Stimulated activated CD8-positive, alpha-beta memory T cell treated with anti-CD3 and anti-CD28 coated beads, Interleukin-15, amount 100 ng/mL, for 24 hours (primary cell): Measurements from ENCODE around the gene MYBBP1A.

Experiments used
- DNase-seq: peaks from one replicate; pipeline ENCODE4 v3.0.0-alpha.2; 2020; ENCODE audit warnings: low read depth

MYBBP1A gene

DNA sequence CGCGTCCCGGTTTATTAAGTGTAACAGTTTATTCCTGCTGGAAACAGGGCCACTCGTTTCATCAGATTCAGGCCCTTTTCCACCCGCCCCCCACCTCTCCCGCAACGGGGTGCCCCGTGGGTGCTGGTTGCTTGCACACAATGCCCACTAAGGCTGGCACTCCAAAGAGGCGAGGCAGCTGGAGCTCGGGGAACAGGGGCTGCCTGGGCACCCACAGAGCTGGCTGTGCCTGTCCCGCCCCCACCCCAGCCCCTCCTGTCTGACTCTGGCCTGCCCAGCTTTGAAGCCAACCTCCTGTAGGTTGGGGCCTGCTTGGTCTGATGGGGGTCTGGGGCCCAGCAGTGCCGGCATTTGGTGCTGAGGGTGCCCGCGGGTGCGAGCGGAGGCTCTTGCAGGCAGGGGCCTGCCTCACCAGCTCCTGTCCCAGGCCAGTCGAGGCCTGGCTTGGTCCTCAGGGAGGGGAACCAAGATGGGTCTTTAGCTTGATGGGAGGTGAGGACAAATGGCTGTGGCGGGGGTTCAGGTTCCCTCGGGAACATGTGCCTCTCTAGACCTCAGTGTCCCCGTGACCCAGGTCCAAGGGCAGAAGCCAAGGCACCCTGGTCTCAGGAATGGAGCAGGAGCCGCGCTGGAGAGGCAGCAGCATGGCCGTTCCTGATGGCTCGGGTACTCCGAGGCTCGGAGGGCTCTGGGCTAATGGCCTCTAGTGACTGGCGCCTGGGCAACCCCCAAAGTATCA is 20.1 kb downstream of the MYBBP1A start:
- no peak for DNase-seq

DNA sequence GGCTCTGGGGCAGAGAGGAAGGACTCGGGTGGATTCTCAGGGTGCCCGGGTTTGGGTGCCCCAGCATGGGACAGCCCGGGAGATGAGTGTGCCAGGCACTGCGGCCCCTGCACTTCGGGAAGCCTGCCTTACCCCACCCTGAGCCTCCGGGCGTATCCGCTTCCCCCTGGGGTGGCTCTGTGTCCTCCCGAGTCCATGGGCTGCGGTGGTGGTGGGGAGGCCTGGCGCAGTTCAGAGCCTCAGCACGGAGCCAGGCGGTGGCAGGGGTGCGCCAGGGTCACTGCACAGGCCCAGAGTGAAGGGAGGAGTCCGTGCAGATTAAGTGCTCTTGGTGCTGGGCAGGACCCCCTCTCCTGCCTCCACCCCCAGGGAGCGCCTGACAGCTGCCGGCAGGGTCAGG is 20.7 kb downstream of the MYBBP1A start:
- DNase-seq, result no peak

DNA sequence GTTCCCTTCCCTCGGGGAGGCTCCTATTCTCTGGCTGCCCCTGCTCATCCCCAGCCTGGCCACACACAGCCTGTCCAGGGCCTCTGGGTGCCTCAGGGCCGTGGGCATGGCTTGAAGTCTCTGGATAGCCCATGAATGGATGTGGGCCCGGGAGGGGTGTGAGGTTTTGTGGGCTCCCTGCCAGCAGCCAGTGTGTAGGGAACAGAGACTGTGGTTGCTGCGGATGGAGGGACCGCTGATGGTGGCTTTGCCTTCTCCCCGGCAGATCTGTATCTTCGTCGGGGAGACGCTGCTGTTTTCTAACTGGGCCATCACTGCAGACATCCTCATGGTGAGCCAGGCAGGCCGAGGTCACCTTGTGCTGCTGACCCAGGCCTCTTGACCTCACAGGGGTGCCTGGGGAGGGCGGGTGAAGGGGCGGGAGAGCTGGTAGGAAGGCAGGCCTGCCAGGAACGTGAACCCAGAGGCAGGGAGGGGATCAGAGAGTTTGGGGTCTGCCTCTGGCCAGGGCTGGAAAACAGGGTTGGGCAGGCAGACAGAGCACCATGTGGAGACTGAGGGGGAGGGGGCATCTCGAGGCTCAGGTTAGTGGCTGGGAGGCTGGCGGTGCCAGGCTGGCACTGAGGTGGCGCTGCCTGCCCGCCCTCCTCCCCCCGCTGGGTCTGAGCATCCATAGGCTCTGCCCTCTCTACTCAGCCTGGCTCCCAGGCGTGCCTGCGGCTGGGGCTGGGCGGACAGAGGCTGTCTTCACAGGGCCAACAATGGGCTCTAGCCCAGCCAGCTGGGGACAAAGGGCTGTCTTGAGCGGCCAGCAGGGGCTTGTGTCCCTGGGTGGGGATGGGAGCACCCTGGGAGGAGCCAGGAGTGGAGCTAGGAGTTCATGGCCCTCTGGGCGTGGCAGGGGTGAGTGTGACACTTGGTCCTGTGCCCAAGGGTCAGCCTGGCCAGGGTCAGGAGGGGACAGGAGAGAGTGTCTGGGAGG is 21.4 kb downstream of the MYBBP1A start:
- no peak for DNase-seq

DNA sequence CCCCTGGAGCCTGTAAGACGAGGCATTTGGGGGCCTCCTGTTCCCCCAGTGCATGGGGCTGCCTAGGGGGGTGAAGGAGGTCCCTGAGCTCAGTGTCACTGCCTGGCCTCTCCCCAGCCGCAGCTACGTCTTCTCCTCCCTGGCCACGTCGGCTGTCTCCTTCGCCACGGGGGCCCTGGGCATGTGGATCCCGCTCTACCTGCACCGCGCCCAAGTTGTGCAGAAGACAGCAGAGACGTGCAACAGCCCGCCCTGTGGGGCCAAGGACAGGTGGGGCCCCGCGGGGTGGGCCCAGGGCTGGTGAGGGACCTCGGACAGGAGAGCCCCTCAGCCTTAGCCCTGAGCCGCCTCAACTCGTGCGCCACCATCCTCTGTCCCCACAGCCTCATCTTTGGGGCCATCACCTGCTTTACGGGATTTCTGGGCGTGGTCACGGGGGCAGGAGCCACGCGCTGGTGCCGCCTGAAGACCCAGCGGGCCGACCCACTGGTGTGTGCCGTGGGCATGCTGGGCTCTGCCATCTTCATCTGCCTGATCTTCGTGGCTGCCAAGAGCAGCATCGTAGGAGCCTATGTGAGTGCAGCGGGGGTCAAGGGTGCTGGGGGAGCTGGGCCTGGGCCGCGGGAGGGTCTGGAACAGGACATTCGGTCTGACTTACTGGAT is 22.2 kb downstream of the MYBBP1A start:
- no peak for DNase-seq

DNA sequence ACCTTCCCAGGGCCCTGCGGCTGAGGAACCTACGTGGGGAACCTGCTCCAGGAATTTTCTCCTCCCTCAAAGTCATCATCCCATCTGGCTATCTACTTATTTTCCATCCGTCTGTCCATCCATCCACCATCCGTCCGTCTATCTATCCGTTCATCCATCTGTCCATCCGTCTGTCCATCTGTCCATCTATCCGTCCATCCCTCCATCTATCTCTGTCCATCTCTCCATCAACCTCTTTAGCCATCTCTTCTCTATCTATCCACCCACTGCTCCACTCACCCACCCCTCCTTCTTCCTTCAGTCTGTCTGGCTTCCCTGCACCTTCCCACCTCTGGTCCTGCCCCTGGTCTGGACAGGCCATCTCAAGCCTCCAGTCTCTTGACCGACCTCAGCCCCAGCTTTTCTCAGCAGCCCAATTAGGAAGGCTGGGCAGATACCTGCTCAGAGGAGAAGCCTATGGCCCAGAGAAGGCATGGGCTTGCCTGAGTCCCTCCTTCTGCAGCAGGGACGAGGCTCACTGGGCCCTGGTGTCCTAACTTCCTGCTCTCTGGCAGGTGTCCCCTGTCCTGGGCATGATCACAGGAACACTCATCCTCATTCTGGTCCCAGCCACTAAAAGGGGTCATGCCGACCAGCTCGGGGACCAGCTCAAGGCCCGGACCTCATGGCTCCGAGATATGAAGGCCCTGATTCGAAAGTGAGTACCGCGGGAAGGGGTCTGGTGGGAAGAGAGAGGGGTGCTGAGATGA is 23.0 kb downstream of the MYBBP1A start:
- DNase-seq, result no peak

DNA sequence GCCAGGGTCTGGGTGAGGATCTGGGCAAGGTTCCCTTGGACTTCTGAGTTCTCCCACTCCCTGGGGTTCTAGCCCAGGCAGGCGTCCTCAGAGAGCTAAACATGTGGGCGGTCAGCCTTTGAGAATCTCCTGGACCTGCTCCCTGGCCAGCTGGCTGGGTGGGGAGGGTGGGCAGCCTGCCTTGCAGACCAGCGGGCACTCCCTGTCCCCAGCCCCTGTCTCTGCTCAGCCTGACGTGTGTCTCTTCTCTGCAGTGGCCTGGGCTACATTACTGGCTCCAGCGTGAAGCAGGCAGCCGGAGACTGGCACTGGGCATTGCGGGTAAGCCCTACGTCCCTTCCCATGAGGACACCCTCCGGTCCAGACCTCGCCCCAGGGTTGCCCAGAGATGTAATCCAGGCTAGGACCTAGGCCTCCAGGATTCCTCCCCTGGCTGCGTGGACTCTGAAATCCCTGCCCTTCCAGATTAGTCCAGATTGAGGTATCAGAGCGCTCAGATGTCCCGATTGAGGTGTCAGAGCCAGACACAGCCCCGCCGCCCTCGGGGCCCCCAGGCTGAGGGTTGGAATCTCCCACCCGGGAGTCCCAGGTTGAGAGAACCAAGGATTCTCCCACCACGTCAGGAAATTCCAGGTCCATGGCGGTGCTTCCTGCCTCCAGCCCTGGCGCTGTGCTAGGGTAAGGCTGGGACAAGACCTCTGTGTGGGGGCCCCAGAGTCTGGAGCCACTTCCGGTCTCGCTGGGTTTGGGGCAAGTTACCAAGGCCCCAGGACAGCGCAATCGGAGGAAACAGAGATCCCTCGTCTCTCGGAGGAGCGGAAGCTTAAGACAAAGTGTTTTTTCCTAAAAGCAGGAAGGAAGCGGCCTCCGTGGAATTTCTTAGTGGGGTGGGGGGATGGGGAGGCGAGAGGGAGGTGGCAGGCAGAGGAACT is 24.1 kb downstream of the MYBBP1A start:
- no peak for DNase-seq

DNA sequence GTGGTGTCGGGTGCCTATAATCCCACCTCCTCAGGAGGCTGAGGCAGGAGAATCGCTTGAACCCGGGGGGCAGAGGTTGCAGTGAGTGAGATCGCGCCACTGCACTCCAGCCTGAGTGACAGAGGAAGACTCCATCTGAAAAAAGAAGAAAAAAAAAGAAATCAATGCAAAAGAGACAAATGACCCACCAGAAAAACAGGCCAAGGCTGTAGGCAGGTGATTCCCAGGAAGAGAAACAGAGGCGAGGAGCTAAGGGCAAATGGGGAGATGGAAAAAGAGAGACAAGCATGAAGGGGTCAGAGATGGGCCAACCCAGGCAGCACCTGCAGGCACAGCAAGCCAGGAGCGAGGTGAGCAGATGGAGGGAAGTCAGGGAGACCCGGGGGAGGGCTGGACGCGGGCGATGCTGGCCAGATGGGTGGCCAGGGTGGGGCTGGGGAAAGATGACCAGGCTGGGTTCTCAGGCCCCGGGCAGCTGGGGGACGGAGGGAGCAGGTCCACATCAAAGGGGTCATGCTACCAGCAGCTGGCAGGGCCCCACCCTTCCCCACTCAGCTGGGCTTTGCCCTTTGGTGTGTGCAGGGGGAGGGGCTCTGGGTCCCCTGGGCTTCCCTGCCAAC is 25.5 kb downstream of the MYBBP1A start:
- no peak for DNase-seq

DNA sequence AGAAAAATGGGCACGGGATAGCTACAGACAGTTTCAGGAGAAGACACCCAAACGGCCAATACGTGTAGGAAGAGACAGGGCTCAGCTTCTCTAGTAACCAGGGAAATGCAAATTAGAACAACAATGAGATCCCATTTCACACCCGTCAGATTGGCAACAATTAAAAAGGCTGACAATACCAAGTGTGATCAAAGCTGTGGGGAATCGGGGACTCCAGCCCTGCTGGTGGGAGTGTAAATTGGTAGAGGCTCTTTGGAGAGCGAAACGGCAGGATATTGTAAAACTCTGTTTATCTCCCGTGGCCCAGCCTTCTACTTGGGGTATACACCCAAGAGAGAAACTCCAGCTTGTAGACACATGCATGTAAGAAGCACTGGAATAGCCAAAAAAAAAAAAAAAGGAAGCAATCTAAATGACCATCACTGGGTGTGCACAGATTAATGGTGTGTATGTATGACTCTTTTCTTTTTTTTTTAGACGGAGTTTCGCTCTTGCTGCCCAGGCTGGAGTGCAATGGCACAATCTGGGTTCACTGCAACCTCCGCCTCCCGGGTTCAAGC is 27.5 kb downstream of the MYBBP1A start:
- no peak for DNase-seq

DNA sequence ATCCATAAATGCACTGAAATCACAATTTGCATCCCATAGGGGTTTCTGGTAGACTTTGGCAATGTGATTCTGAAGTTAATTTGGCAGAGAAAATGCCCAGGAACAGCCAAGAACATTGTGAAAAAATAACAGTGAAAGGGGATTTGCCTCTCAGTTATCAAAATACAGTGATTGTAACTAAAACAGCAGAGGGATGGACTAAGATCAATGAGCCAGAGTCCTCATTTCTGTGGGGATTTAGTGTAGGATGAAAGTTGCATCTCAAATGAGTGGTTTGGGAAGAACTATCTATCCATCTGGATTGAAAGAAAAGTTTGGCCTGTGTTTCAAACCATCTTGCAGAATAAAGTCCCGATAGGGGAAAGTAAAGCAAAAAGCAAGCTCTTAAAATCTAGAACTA is 28.1 kb downstream of the MYBBP1A start:
- DNase-seq, result no peak

DNA sequence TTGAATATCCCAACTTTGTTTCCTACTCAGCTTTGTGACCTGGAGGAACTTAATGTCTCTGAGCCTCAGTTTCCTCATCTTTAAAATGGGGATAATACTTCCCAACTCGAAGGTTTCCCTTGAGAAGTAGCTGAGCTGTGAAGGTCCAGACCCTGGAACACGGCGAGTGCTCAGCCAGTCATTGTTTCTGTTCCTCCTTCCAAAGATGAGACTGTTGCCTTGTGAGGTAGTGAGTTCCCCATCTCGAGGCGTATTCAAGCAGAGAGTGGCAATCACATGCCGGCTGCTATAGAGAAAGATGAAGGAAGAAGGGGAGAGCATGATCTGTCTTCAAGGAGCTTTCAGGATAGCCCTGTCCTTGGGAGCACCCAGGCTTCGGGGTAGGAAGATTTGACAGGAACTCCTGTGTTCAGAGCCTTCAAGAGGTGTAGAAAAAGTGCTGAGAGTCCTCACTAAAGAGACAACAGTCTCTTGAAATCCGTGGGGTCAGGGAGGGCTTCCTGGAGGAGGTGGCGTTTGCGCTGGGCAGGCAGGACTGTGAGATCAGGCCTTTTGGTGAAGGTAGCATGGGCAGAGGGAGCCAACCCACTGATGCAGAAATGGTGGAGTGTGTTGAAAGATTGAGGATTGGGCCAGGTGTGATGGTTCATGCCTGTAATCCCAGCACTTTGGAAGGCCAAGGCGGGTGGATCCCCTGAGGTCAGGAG is 29.3 kb downstream of the MYBBP1A start:
- DNase-seq, result no peak

DNA sequence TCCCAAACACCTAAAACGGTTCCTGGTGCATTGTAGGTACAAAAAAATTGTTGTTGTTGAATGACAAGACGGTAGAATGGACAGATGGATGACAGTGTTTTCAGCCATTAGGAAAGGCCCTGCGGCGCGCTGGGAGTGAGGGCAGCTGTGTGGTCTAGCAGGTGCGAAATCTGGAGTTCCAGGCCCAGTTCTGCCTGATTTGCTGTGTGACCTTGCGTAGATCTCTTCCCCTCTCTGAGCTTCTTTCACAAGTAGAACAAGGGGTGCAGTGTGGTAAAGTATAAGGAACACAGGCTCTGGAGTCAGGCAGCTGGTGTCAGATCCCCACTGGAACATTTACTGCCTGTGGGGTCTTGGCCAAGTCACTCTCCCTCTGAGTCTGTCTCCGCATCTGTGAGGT is 31.2 kb downstream of the MYBBP1A start:
- no peak for DNase-seq

DNA sequence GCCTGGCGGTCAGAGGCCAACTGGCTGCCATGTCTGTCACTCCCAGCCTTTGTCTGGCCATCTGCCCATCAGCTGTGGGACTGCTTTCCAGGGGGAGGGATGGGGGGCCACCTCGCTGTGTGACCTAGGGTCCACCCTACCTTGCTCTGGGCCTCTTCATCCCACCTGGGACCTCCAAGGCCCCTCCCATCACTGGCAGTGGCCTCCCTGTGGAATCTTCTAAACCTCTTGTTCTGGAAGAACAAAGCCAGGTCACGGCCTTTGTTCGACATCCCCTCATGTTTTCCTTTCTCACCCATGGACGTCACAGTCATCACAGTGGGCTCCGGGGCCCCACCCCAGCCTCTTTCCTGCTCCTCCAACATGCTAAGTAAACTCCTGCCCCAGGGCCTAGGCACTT is 32.5 kb downstream of the MYBBP1A start:
- DNase-seq, result no peak

DNA sequence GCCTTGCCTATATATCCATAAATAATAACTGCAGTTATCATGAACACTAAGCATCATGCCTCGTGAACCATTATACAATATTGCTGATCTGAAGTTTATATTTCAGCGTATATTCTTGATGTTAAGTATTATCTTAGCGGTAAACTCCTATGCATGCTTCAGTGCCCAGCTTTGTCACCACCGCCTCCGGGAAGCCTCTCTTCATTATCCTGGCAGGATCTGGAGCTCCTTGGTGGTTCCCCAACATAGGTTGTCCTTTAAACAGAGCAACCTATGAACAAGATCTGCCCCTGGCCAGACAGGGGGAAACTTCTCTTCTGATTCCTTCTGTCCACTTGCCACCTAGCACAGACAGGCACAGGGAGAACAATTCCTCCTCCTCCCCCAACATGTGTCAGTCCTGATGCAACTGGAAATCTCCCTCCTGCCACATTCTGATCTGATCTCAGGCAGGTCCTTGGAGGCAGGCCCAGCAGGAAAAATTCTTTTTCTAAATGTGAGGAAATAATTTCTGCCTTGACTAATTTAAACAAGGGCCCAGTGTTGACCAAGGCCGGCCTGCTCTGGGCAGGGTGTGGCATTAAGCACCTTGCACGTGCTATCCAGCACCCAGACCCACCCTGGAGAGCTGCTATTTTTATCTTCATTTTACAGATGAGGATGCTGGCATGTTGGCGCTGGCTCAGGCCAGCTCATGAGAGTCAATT is 34.1 kb downstream of the MYBBP1A start:
- DNase-seq, result no peak

DNA sequence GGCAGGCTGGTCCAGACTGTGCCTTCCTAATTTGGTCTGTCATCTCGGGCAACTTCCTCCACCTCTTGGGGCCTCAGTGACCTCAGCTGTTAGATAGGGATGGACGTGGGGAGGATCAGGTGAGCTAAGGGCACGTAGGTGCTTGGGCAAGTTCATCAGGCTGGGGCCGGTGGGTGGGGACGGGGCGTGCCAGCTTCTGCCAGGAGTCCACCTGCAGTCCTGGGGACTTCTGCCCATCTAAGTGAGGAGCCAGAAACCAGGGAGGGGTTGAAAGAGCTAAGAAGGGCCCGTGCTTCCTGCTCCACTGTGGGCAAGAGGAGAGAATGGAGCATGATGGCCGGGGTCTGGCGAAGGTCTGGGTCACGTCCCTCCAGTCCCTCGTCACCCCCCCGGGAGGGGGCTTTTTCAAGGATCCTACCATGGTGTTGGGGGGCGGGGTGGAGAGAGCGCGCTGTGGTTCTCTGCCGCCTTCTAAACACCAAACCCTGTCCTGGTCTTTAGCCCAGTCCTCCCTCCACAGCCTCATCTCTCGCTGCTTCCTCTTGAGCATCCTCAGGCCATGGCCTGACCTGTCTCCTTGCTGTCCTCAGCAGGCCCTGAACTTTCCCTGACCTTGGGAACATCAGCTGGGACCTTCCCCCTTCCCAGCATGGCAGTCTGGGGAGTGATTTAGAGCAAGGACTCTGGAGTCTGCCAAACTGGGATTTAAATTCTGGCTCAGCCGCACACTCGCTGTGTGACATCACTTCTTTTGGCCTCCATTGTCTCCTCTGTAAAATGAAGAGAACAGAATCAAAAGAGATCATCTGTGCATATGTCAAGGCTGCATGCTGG is 34.9 kb downstream of the MYBBP1A start:
- no peak for DNase-seq

DNA sequence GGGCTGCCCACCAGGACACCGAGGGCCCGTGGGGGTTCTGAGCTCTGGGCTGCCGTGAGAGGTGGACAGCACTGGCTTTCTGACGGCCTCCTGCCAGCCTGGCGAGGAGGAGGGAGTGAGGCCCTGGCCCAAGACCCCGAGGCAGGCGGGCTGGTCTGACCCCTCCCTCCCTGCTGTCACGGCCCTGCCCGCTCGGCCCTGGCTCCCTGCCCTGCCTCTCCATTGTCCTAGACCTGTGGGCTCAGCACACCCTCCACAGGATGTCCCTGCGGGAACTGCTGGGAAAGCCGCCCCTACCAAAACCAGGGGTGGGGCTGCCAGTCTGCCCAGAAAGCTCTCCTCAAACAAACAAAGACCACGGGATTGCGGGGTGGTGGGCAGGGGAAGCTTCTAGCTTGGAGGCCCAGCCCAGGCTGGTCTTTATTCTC is 35.8 kb downstream of the MYBBP1A start:
- no peak for DNase-seq

DNA sequence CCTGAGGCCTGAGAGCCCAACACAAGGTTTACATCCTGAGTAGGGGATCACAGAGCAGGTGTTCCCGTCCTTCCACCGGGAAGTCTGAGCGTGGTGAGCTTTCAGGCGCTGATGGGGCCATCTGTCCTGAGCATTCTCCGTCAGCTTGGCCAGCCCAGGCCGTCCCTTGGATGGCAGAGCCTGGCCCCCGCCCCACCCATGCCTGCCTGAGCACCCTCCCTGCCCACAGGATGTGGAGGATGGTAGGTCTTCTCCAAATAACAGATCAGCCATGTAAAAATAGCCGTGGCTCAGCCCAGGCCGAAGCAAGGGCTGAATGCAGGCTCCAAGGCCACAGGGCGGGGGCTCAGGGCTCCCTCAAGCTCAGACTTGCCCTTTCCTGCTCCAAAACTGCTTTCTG is 36.3 kb downstream of the MYBBP1A start:
- DNase-seq, result no peak

DNA sequence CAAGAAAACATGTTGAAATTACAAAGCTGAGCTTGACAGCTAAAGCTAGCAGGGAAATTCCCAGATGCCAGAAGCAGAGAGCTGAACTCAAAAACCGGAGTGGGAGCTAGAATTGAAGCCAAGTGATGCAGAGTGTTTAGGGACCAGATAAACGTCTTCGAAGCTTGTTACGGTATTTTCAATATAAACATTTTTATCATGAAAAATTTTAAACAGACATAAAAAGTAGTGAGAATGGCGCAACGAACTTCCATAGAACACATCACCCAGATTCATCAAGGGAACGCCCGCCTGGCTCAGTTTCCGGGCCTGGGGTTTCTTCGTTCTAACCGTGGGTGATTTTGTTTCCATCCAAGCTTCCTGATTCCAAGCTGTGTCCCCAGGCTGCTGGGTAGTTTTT is 38.4 kb downstream of the MYBBP1A start:
- DNase-seq, result no peak

DNA sequence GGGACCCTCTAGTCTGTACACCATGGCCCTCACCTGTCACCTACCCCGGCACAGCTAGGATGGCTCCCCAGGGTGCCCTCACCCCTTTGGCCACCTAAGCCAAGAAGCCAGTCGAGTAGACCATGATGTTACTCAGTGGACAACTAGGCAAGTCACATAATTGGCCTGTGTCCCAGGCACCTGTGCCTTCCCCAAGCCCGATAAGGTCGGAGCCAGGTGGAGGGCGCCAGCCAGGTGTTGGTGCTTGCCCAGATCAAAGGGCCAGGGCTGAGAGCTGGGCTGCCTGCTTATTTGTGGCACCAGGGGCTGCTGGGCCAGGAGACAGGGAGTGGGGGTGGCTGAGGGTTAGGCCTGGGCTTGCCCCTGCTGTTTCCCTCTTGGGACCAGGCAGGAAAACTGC is 39.7 kb downstream of the MYBBP1A start:
- DNase-seq, result no peak
